ENCODE data around the gene SNED1. TPM values are rescaled to one million over a fixed set of nuclear protein-coding genes. Genes with fewer than 3 reads are reported as not detected.

Gene SNED1
- total and polyA plus RNA-seq, 9 of the 15 experiments (the other 6 are each of a cell fraction or from before 2014, with no cell fraction given): 0.03 to 0.07 (median 0.05) TPM; not detected in 5

GRCh38 chr2:241114836-241115235 lies 116.4 kb downstream of the SNED1 start (continued):
- TF ChIP-seq ZBTB1 (CRISPR knock-in tag; IDR thresholded peaks at IDR 0.05; ENCODE audit: borderline replicate concordance, low read depth) (no peak), ATF4 (CRISPR knock-in tag; IDR thresholded peaks at IDR 0.05) (no peak), TAF9B (IDR thresholded peaks at IDR 0.05; ENCODE audit: partially characterized antibody) (no peak), OTX1 (CRISPR knock-in tag; IDR thresholded peaks at IDR 0.05) (no peak), RB1 (IDR thresholded peaks at IDR 0.05; ENCODE audit: low read depth) (no peak), GTF2A2 (tag; IDR thresholded peaks at IDR 0.05) (no peak), KAT8 (IDR thresholded peaks at IDR 0.05; ENCODE audit: low read depth) (no peak), BRCA1 (IDR thresholded peaks at IDR 0.05) (no peak), BRCA1 (CRISPR knock-in tag; IDR thresholded peaks at IDR 0.05) (no peak), SAFB2 (IDR thresholded peaks at IDR 0.05; ENCODE audit: borderline replicate concordance, low read depth, low read length, severe bottlenecking) (no peak), HINFP (tag; conservative IDR thresholded peaks at IDR 0.05; ENCODE audit: low read depth) (no peak)
